ENCODE results near the gene MAPK8IP1. TPM values are rescaled to one million over a fixed set of nuclear protein-coding genes. Genes with fewer than 3 reads are reported as not detected.

MAPK8IP1 gene
- total RNA-seq, 1 donor from 2014 or later, result 5.1 TPM

- no peak for DNase-seq (ENCODE audit: low read depth, low spot score)
Observed at GRCh38 chr11:45941285-45941684, 55.8 kb downstream of the MAPK8IP1 start.

- DNase-seq (ENCODE audit: low read depth, low spot score), result no peak
Observed at GRCh38 chr11:45942381-45942780, 56.9 kb downstream of the MAPK8IP1 start.

GRCh38 chr11:45945397-45945999, 60.0 kb downstream of the MAPK8IP1 start:
- no peak for DNase-seq (ENCODE audit: low read depth, low spot score)

- no peak for DNase-seq (ENCODE audit: low read depth, low spot score)
Observed at GRCh38 chr11:45947885-45948284, 62.4 kb downstream of the MAPK8IP1 start.

GRCh38 chr11:45948356-45948755, 62.9 kb downstream of the MAPK8IP1 start:
- DNase-seq (ENCODE audit: low read depth, low spot score), result no peak

GRCh38 chr11:45949992-45950407, 64.5 kb downstream of the MAPK8IP1 start:
- DNase-seq (ENCODE audit: low read depth, low spot score), result no peak

Other genes with a start within 250 kb of the MAPK8IP1 start
- 2.1 and 26.0 TPM in 2 replicates for gene CHST1, start 220.0 kb upstream of the MAPK8IP1 start, total RNA-seq
- gene SLC35C1, start 80.5 kb upstream of the MAPK8IP1 start, total RNA-seq, result 5.9 and 6.7 TPM in 2 replicates
- 6.8 and 9.2 TPM in 2 replicates for gene CRY2, start 38.2 kb upstream of the MAPK8IP1 start, total RNA-seq
- 0.40 and 0.88 TPM in 2 replicates for gene FREY1, start 21.6 kb downstream of the MAPK8IP1 start, total RNA-seq
- gene PEX16, start 32.2 kb downstream of the MAPK8IP1 start, total RNA-seq, result 24.3 and 30.5 TPM in 2 replicates
- not detected in 2 replicates for gene LARGE2, start 37.0 kb downstream of the MAPK8IP1 start, total RNA-seq
- gene PHF21A, start 235.8 kb downstream of the MAPK8IP1 start, total RNA-seq, result 5.4 TPM in 2 replicates